SK-N-SH treated with all-trans-retinoic acid at 6 μM for 48 hours (cell line): ENCODE measurements around the gene SHB.

ENCODE experiments used
- ARNTL ChIP-seq: fragments of 450-650 bp; formaldehyde crosslinking; IDR thresholded peaks from 2 replicates; pipeline ENCODE4 v1.5.0; 2020; ENCODE audit warnings: low read depth, mild to moderate bottlenecking, moderate library complexity, borderline replicate concordance
- CSDC2 ChIP-seq: fragments of 250-450 bp; sonication (Bioruptor Pico); IDR thresholded peaks from 2 replicates; pipeline ENCODE4 v1.5.0; 2020; ENCODE audit warnings: mild to moderate bottlenecking, moderate library complexity
- ZC3H10 ChIP-seq: fragments of 250-450 bp; sonication (Bioruptor Pico); IDR thresholded peaks from 2 replicates; pipeline ENCODE4 v1.5.1; 2021; ENCODE audit warnings: mild to moderate bottlenecking, moderate library complexity
- ZFP3 ChIP-seq: fragments of 250-450 bp; sonication (Bioruptor Pico); IDR thresholded peaks from 2 replicates; pipeline ENCODE4 v1.5.0; 2020; ENCODE audit warnings: mild to moderate bottlenecking, moderate library complexity
- ZFP30 ChIP-seq: fragments of 450-650 bp; formaldehyde crosslinking; IDR thresholded peaks from 2 replicates; pipeline ENCODE4 v1.5.0; 2022; ENCODE audit warnings: mild to moderate bottlenecking, moderate library complexity
- ZNF565 ChIP-seq: fragments of 450-650 bp; formaldehyde crosslinking; conservative IDR thresholded peaks from 2 replicates; pipeline ENCODE4 v1.5.0; 2020; ENCODE audit warnings: low read depth, mild to moderate bottlenecking, moderate library complexity
- TF ChIP-seq, protein P1 (sequence below): fragments of 250-450 bp; sonication (Bioruptor Pico); IDR thresholded peaks from 2 replicates; pipeline ENCODE4 v1.8.0; 2020; ENCODE audit warnings: mild to moderate bottlenecking, moderate library complexity, borderline replicate concordance

DNA sequence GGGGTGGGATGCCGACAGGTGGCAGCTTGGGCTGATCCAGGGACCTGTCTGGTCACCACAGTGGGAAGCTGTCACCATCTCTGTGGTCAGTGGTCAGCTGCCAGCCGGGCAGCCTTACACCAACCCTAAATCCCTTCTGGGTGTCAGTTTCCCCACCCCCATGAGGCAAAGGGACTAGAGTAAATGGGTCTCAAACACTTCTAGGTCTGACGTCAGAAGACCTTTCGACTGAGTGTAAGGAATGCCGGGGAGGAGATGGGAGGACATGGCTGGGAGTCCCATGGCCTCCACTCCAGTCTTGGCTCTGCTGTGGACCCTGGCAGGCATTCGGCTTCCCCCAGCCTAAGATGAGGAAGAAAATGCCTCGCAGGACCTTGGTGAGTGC is 124.8 kb downstream of the SHB start:
- no peak for TF ChIP-seq ZFP3
- TF ChIP-seq ZNF565 (CRISPR knock-in tag), result no peak
- no peak for TF ChIP-seq ZC3H10 (CRISPR knock-in tag)
- TF ChIP-seq, protein P1, sequence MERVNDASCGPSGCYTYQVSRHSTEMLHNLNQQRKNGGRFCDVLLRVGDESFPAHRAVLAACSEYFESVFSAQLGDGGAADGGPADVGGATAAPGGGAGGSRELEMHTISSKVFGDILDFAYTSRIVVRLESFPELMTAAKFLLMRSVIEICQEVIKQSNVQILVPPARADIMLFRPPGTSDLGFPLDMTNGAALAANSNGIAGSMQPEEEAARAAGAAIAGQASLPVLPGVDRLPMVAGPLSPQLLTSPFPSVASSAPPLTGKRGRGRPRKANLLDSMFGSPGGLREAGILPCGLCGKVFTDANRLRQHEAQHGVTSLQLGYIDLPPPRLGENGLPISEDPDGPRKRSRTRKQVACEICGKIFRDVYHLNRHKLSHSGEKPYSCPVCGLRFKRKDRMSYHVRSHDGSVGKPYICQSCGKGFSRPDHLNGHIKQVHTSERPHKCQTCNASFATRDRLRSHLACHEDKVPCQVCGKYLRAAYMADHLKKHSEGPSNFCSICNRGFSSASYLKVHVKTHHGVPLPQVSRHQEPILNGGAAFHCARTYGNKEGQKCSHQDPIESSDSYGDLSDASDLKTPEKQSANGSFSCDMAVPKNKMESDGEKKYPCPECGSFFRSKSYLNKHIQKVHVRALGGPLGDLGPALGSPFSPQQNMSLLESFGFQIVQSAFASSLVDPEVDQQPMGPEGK (CRISPR knock-in tag), result no peak
- no peak for TF ChIP-seq ZFP30 (CRISPR knock-in tag)
- TF ChIP-seq ARNTL (CRISPR knock-in tag), result no peak
- TF ChIP-seq CSDC2 (CRISPR knock-in tag), result no peak
